CD8-positive, alpha-beta memory T cell (primary cell): Measurements from ENCODE around the gene AGRN. TPM values are rescaled to one million over a fixed set of nuclear protein-coding genes. Genes with fewer than 3 reads are reported as not detected.
"Not testable (repeated sequence)": the region's sequence is repeated elsewhere in the genome, so short reads cannot be mapped to it uniquely, and the experiment has no call there.

ENCODE experiments used
- CTCF ChIA-PET: fragments of 350-600 bp; sonication (Branson Sonifier 250); formaldehyde crosslinking; loops from one replicate; lab custom pipeline; 2021; ENCODE audit warnings: antibody characterized with exemption; lab: Charles Lee
- POLR2A ChIA-PET: fragments of 350-600 bp; sonication (Branson Sonifier 250); formaldehyde crosslinking; loops from one replicate; lab custom pipeline; 2021; ENCODE audit warnings: antibody characterized with exemption; lab: Charles Lee
- DNase-seq, 5 donors: peaks; one replicate each; pipeline versions ENCODE4 v3.0.0 to v3.0.0-alpha.2; 2020 to 2022; ENCODE audit warnings: mixed read lengths in 1 of 5
- H3K27ac ChIP-seq: one replicate; pipeline ENCODE4 v1.7.0; 2013; ENCODE audit warnings: low read depth, mild to moderate bottlenecking, low read length, moderate library complexity
- H3K27me3 ChIP-seq: 2 replicates; pipeline ENCODE4 v1.7.0; 2013; ENCODE audit warnings: low read length, mild to moderate bottlenecking; ENCODE audit not compliant: insufficient read depth, poor library complexity, severe bottlenecking
- H3K36me3 ChIP-seq: 2 replicates; pipeline ENCODE4 v1.7.0; 2013; ENCODE audit warnings: mild to moderate bottlenecking, low read length, moderate library complexity; ENCODE audit not compliant: insufficient read depth
- H3K4me1 ChIP-seq: 2 replicates; pipeline ENCODE4 v1.7.0; 2013; ENCODE audit warnings: mild to moderate bottlenecking, low read length, moderate library complexity; ENCODE audit not compliant: insufficient read depth
- H3K4me3 ChIP-seq: 2 replicates; pipeline ENCODE4 v1.7.0; 2013; ENCODE audit warnings: mild to moderate bottlenecking, low read length
- H3K9me3 ChIP-seq: 2 replicates; pipeline ENCODE4 v1.7.0; 2013; ENCODE audit warnings: mild to moderate bottlenecking, low read length
- H3K27ac Mint-ChIP-seq, 8 donors: one replicate each; pipeline ENCODE4 v1.8.0; 2020 to 2021; ENCODE audit warnings: mixed read lengths in 8 of 8, mild to moderate bottlenecking in 6 of 8, inconsistent platforms in 3 of 8, moderate library complexity in 3 of 8
- H3K27me3 Mint-ChIP-seq, 2 donors: one replicate each; pipeline ENCODE4 v1.8.0; 2020 to 2021; ENCODE audit warnings: mixed read lengths in 2 of 2, mild to moderate bottlenecking in 1 of 2, moderate library complexity in 1 of 2
- H3K36me3 Mint-ChIP-seq, 3 donors: one replicate each; pipeline ENCODE4 v1.8.0; 2020 to 2021; ENCODE audit warnings: mixed read lengths in 3 of 3, inconsistent platforms in 1 of 3, mild to moderate bottlenecking in 1 of 3
- H3K4me1 Mint-ChIP-seq, 3 donors: one replicate each; pipeline ENCODE4 v1.8.0; 2020 to 2021; ENCODE audit warnings: mixed read lengths in 3 of 3, inconsistent platforms in 1 of 3, mild to moderate bottlenecking in 1 of 3
- H3K4me3 Mint-ChIP-seq, 7 donors: one replicate each; pipeline ENCODE4 v1.8.0; 2020 to 2021; ENCODE audit warnings: mixed read lengths in 7 of 7, mild to moderate bottlenecking in 6 of 7, moderate library complexity in 4 of 7, inconsistent platforms in 2 of 7
- H3K9me3 Mint-ChIP-seq, 5 donors: one replicate each; pipeline ENCODE4 v1.8.0; 2020 to 2022; ENCODE audit warnings: mixed read lengths in 5 of 5, mild to moderate bottlenecking in 3 of 5, moderate library complexity in 2 of 5, inconsistent platforms in 1 of 5
- polyA plus RNA-seq: library from polyadenylated mRNA; unstranded; fragments of 300-500 nt; fragmentation: Illumina TruSeq; gene quantifications from one replicate; pipeline ENCODE4 v1.2.3, GENCODE V29; 2021
- total RNA-seq, 2 experiments: library from RNA; stranded (reverse); gene quantifications; one replicate each; pipeline ENCODE4 v1.2.3, GENCODE V29; 2021

AGRN gene
- total and polyA plus RNA-seq, 3 experiments from 2014 or later: 7.1 to 8.0 TPM; not detected in 1

DNA sequence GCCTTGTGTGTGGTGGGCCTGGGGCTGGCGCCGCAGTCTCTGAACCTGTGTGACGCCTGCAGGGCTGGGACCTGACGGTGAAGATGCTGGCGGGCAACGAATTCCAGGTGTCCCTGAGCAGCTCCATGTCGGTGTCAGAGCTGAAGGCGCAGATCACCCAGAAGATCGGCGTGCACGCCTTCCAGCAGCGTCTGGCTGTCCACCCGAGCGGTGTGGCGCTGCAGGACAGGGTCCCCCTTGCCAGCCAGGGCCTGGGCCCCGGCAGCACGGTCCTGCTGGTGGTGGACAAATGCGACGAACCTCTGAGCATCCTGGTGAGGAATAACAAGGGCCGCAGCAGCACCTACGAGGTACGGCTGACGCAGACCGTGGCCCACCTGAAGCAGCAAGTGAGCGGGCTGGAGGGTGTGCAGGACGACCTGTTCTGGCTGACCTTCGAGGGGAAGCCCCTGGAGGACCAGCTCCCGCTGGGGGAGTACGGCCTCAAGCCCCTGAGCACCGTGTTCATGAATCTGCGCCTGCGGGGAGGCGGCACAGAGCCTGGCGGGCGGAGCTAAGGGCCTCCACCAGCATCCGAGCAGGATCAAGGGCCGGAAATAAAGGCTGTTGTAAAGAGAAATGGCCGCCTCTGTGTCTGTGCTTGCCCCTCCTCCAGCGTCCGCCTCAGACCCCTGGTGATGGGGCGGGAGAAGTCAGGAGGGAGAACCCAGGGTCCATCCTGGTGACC lies 5.8 kb upstream of the AGRN start:
- H3K4me3 ChIP-seq: peak overlapping the region; percentile 87

DNA sequence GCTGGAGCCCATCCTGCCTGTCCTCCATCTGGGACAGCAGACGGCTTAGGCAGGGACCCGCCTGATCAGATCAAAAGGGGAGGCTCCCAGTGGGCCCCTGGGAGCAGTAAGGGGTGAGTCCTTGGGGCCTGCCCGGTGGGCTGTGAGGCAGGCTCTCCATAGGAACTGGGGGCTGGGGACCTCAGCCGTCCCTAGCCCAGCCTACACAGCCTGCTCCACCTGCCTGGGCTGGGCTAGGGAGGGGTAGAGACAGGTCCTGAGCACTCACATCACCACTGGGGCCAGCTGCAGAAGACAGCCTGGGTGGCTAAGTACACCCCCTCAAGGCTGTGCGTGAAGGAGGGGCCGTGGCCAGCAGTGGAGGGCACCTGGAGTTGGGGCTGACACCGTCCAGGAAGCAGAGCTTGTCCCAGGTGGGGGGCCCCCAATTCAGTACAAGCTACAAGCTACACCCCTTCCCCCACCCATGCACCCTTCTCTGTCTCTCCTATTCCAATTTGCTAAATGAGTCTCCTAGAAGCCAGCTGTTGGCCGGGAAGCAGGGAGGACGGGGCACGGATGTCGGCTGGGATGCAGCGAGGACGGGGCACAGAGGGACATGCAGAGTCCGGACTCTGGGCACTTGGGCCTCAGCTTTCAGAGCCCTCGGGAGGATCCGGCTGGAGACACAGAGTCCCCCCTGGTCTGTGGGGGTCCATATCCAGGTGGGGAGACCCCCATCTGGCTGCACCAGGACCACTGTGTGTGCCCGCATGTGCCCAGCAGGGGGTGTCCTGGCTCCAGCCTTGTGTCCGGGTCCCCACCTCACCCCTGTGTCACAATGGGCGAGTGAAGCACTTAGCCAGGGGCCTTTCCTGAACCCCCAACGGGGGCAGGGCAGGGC lies 4.9 kb upstream of the AGRN start:
- H3K4me1 Mint-ChIP-seq: peaks cover 23 to 42% (median 25%) of the 10 kb centered on the region in 3 donors
- no peak for DNase-seq
- ChIA-PET CTCF (interaction anchor here (1.2 to 3.0 kb wide), 6 partner anchors 13 to 104 kb away, joined by 3 to 21 read pairs (median 6); no protein-coding TSS in a partner anchor), POLR2A (interaction anchor here (0.7 to 2.0 kb wide), 3 partner anchors 14 to 49 kb away, joined by 3 to 6 read pairs (median 4); no protein-coding TSS in a partner anchor)
- peaks cover 3 to 7% of the 10 kb centered on the region in 2 donors for H3K27me3 Mint-ChIP-seq
- Histone ChIP-seq H3K4me1 (peaks cover 25% of the 10 kb centered on the region), H3K36me3 (no peaks in the 10 kb centered on the region), H3K27ac (peak overlapping the region; percentile 83), H3K9me3 (no peaks in the 10 kb centered on the region), H3K4me3 (peak overlapping the region; percentile 87), H3K27me3 (no peaks in the 10 kb centered on the region)
- no peaks in the 10 kb centered on the region for H3K9me3 Mint-ChIP-seq
- H3K4me3 Mint-ChIP-seq: peak overlapping the region; percentile 94 to 99 (median 97)
- H3K27ac Mint-ChIP-seq: peak overlapping the region in 7 of 8 donors; percentile 46 to 97 (median 87)
- peaks cover 0 to 8% (median 0%) of the 10 kb centered on the region in 3 donors for H3K36me3 Mint-ChIP-seq

More for the DNA sequence above, 5.8 kb upstream of the AGRN start:
- H3K4me1 Mint-ChIP-seq: peaks cover 23 to 40% (median 25%) of the 10 kb centered on the region in 3 donors
- no peaks in the 10 kb centered on the region for H3K27me3 ChIP-seq
- peaks cover 3 to 9% of the 10 kb centered on the region in 2 donors for H3K27me3 Mint-ChIP-seq
- H3K4me1 ChIP-seq: peaks cover 24% of the 10 kb centered on the region
- H3K36me3 ChIP-seq: no peaks in the 10 kb centered on the region
- CTCF ChIA-PET: interaction anchor here (1.0 to 3.0 kb wide), 12 partner anchors 8 to 145 kb away, joined by 3 to 21 read pairs (median 5); no protein-coding TSS in a partner anchor
- H3K27ac Mint-ChIP-seq: peak overlapping the region; percentile 93 to 99 (median 98)
- peaks cover 0 to 8% (median 0%) of the 10 kb centered on the region in 3 donors for H3K36me3 Mint-ChIP-seq
- no peaks in the 10 kb centered on the region for H3K9me3 Mint-ChIP-seq
- H3K4me3 Mint-ChIP-seq: peak overlapping the region; percentile 94 to 99 (median 97)
- H3K27ac ChIP-seq: peak overlapping the region; percentile 83
- POLR2A ChIA-PET: interaction anchor here (1.1 to 2.0 kb wide), 3 partner anchors 13 to 102 kb away, joined by 3 to 6 read pairs (median 4); partner anchors contain the start of gene C1orf159
- DNase-seq: peak in 4 of 5 donors; percentile 19 to 61 (median 40)
- no peaks in the 10 kb centered on the region for H3K9me3 ChIP-seq

DNA sequence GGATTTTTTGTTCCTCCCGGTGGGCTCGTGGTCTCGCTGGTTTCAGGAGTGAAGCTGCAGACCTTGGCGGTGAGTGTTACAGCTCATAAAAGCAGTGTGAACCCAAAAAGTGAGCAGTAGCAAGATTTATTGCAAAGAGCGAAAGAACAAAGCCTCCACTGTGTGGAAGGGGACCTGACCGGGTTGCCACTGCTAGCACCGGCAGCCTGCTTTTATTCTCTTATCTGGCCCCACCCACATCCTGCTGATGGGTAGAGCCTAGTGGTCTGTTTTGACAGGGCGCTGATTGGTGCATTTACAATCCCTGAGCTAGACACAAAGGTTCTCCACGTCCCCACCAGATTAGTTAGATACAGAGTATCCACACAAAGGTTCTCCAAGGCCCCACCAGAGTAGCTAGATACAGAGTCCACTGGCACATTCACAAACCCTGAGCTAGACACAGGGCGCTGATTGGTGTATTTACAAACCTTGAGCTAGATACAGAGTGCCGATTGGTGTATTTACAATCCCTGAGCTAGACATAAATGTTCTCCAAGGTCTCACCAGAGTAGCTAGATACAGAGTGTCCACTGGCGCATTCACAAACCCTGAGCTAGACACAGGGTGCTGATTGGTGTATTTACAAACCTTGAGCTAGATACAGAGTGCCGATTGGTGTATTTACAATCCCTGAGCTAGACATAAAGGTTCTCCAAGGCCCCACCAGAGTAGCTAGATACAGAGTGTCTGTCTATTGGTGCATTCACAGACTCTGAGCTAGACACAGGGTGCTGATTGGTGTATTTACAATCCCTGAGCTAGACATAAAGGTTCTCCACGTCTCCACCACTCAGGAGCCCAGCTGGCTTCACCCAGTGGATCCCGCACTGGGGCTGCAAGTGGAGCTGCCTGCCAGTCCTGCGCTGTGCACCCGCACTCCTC lies 2.3 kb upstream of the AGRN start:
- not testable (repeated sequence) for H3K9me3 Mint-ChIP-seq, H3K36me3 Mint-ChIP-seq, H3K4me3 ChIP-seq, DNase-seq, H3K36me3 ChIP-seq, H3K27me3 ChIP-seq, H3K27me3 Mint-ChIP-seq, H3K9me3 ChIP-seq, H3K27ac ChIP-seq
- H3K4me1 Mint-ChIP-seq: peaks cover 23 to 41% (median 28%) of the 10 kb centered on the region in 3 donors
- peaks cover 31% of the 10 kb centered on the region for H3K4me1 ChIP-seq
- H3K4me3 Mint-ChIP-seq: peak overlapping the region in 6 of 7 donors; percentile 8 to 81 (median 21)
- peak overlapping the region in 2 of 8 donors; percentile 47 to 64 for H3K27ac Mint-ChIP-seq
- CTCF ChIA-PET: interaction anchor here (1.4 to 3.6 kb wide), 3 partner anchors 15 to 358 kb away, joined by 4 to 18 read pairs (median 8); partner anchors contain the start of gene AURKAIP1
- POLR2A ChIA-PET: interaction anchor here (0.6 kb wide), 1 partner anchor 19 kb away, joined by 3 read pairs; no protein-coding TSS in a partner anchor

DNA sequence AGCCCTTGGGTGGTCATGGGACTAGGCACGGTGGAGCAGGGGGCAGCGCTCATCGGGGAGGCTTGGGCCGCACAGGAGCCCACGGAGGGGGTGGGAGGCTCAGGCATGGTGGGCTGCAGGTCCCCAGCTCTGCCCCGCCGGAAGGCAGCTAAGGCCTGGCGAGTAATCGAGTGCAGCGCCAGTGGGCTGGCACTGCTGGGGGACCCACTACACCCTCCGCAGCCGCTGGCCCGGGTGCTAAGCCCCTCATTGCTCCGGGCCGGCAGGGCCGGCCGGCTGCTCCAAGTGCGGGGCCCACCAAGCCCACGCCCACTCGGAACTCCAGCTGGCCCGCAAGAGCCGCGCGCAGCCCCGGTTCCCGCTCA lies 1.6 kb upstream of the AGRN start:
- H3K9me3 ChIP-seq, H3K27me3 ChIP-seq, DNase-seq, H3K4me3 ChIP-seq, H3K36me3 ChIP-seq, H3K9me3 Mint-ChIP-seq, H3K27ac Mint-ChIP-seq, H3K27ac ChIP-seq, H3K27me3 Mint-ChIP-seq, POLR2A ChIA-PET, H3K36me3 Mint-ChIP-seq: not testable (repeated sequence)
- CTCF ChIA-PET: interaction anchor here (0.9 to 3.6 kb wide), 6 partner anchors 16 to 357 kb away, joined by 4 to 18 read pairs (median 4); partner anchors contain the start of genes AURKAIP1 and PLEKHN1
- H3K4me1 ChIP-seq: peaks cover 29% of the 10 kb centered on the region
- Mint-ChIP-seq H3K4me1 (peaks cover 17 to 36% (median 24%) of the 10 kb centered on the region in 3 donors), H3K4me3 (peak overlapping the region in 3 of 7 donors; percentile 8 to 22 (median 11))

DNA sequence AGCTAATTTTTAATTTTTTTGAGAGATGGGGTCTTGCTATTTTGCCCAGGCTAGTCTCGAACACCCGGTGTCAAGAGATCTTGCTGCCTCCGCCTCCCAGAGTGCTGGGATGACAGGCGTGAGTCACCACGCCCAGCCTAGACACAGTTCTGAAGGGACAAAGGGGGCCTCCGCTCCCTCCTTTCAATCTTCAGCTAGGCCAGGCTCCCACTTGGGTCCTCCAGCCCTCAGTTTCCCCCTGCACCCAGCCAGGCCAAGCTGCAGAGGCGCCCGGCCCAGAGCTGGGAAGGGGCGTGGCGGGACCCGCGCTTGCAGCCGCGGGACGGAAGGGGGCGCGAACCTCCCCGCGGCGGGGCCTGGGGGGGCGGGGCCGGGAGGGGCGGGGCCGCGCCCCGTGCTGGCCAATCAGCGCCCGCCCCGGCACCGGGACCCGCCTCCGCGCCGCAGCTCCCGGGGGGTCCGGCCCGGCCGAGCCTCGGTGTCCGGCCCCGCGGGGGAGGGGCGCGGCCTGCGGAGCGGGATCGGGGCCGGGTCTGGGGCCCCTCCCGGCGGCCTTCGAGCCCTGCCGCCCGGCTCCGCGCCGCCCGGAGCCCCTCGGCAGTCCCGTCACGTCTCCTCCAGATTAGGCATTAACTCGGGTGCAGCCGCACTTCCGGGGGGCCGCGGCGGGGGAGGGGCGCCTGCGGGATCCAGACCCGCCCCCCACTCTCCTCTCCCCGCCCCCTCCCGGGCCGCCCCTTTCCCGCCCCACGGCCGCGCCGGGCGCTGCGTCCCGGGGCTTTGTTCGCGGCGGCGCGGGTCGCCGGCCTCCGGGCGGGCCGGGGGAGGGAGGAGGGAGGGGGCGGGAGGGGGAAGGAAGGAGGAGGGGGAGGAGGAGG lies 559 bp upstream of the AGRN start:
- H3K27me3 Mint-ChIP-seq: peaks cover 0 to 3% of the 10 kb centered on the region in 2 donors
- no peaks in the 10 kb centered on the region for H3K36me3 ChIP-seq
- CTCF ChIA-PET: interaction anchor here (0.6 to 3.6 kb wide), 9 partner anchors 15 to 356 kb away, joined by 3 to 18 read pairs (median 4); partner anchors contain the start of genes AURKAIP1, PERM1 and PLEKHN1
- peaks cover 20% of the 10 kb centered on the region for H3K4me1 ChIP-seq
- DNase-seq: peak; percentile 73 to 82 (median 74)
- H3K4me3 Mint-ChIP-seq: peak overlapping the region in 6 of 7 donors; percentile 49 to 84 (median 64)
- H3K27ac Mint-ChIP-seq: peak overlapping the region in 1 of 8 donors; percentile 73
- H3K4me1 Mint-ChIP-seq: peaks cover 9 to 25% (median 13%) of the 10 kb centered on the region in 3 donors
- no peak overlapping the region for H3K4me3 ChIP-seq
- H3K9me3 Mint-ChIP-seq: no peaks in the 10 kb centered on the region
- no peak overlapping the region for H3K27ac ChIP-seq
- H3K9me3 ChIP-seq: no peaks in the 10 kb centered on the region
- POLR2A ChIA-PET: no interaction called here
- no peaks in the 10 kb centered on the region for H3K36me3 Mint-ChIP-seq
- no peaks in the 10 kb centered on the region for H3K27me3 ChIP-seq

DNA sequence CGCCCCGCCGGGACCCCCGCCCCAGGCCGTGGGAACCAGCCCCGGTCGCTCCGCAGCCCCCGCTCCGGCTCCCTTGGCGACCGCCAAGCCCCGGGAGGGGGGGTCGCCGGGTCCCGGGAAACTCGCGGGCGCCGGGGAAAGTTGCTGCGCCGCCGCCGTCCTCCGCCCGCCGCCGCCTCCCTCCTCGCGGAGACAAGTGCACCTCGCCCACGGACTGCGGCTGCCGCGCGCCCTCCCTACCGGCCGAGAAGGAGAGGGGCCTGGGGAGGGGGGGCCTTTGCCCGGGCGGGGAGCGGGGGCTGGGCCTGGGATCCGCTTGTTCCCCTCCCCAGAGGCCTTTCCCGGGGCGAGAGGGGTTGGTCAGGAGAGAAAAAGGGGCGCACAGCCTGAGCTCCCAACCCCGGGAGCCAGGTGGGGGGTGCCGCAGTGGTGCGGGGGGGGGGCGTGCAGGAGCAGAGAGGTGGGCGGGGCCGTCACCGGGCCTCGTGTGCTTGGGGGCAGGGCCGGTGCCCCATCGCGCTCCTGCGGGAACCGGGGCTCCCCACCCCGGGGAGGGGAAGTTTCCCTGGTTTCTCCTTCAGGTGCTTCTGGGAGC lies 592 bp downstream of the AGRN start:
- Histone ChIP-seq H3K4me1 (peaks cover 13% of the 10 kb centered on the region), H3K27me3 (no peaks in the 10 kb centered on the region), H3K36me3 (no peaks in the 10 kb centered on the region), H3K9me3 (no peaks in the 10 kb centered on the region), H3K4me3 (no peak overlapping the region), H3K27ac (peak overlapping the region; percentile 24)
- ChIA-PET CTCF (no interaction called here), POLR2A (no interaction called here)
- Mint-ChIP-seq H3K27ac (no peak overlapping the region), H3K4me3 (peak overlapping the region in 1 of 7 donors; percentile 52), H3K9me3 (no peaks in the 10 kb centered on the region), H3K36me3 (no peaks in the 10 kb centered on the region), H3K4me1 (peaks cover 6 to 20% (median 10%) of the 10 kb centered on the region in 3 donors), H3K27me3 (peaks cover 0 to 3% of the 10 kb centered on the region in 2 donors)
- peak in 1 of 5 donors; percentile 38 for DNase-seq
